Ishikawa (cell line): Measurements from ENCODE around the gene TGFB3.

Source experiments
- CEBPB ChIP-seq: IDR thresholded peaks from 2 replicates; pipeline ENCODE4 v1.6.1; 2012
- CREB1 ChIP-seq: IDR thresholded peaks from 2 replicates; pipeline ENCODE4 v1.6.1; 2012; ENCODE audit warnings: low read depth
- EGR1 ChIP-seq: IDR thresholded peaks from 2 replicates; pipeline ENCODE4 v1.6.1; 2012
- EP300 ChIP-seq: IDR thresholded peaks from 2 replicates; pipeline ENCODE4 v1.6.1; 2012; ENCODE audit warnings: borderline replicate concordance
- FOXM1 ChIP-seq: IDR thresholded peaks from 2 replicates; pipeline ENCODE4 v1.6.1; 2012; ENCODE audit warnings: low read depth, borderline replicate concordance
- MAX ChIP-seq: IDR thresholded peaks from 2 replicates; pipeline ENCODE4 v1.6.1; 2012
- NFIC ChIP-seq: IDR thresholded peaks from 2 replicates; pipeline ENCODE4 v1.6.1; 2012
- RAD21 ChIP-seq: IDR thresholded peaks from 2 replicates; pipeline ENCODE4 v1.6.1; 2012; ENCODE audit warnings: low read depth
- REST ChIP-seq: IDR thresholded peaks from 2 replicates; pipeline ENCODE4 v1.6.1; 2012; ENCODE audit warnings: low read depth, mild to moderate bottlenecking
- TAF1 ChIP-seq: IDR thresholded peaks from 2 replicates; pipeline ENCODE4 v1.6.1; 2012; ENCODE audit warnings: low read depth, mild to moderate bottlenecking
- TCF12 ChIP-seq: IDR thresholded peaks from 2 replicates; pipeline ENCODE4 v1.6.1; 2012; ENCODE audit warnings: low read depth
- TEAD4 ChIP-seq: IDR thresholded peaks from 2 replicates; pipeline ENCODE4 v1.6.1; 2012
- USF1 ChIP-seq: IDR thresholded peaks from 2 replicates; pipeline ENCODE4 v1.6.1; 2012
- YY1 ChIP-seq: IDR thresholded peaks from 2 replicates; pipeline ENCODE4 v1.6.1; 2012; ENCODE audit warnings: low read depth
- ZBTB7A ChIP-seq: IDR thresholded peaks from 2 replicates; pipeline ENCODE4 v1.6.1; 2012; ENCODE audit warnings: low read depth

TGFB3 gene

GRCh38 chr14:75972801-75973421, 8.9 kb downstream of the TGFB3 start:
- TF ChIP-seq TCF12 (no peak), RAD21 (no peak), NFIC (no peak), EP300 (no peak), CEBPB (no peak), TAF1 (no peak), REST (no peak), CREB1 (no peak), YY1 (no peak)

- TF ChIP-seq CEBPB = no peak
- TF ChIP-seq RAD21 = no peak
- no peak for TF ChIP-seq NFIC
- no peak for TF ChIP-seq EGR1
- no peak for TF ChIP-seq YY1
- TF ChIP-seq REST = no peak
- TF ChIP-seq TEAD4 = no peak
- no peak for TF ChIP-seq TAF1
Observed at GRCh38 chr14:75971509-75971908, 10.3 kb downstream of the TGFB3 start.

- TF ChIP-seq FOXM1 (no peak), CREB1 (no peak)
Observed at GRCh38 chr14:75970989-75971388, 10.8 kb downstream of the TGFB3 start.

- no peak for TF ChIP-seq ZBTB7A
Observed at GRCh38 chr14:75969891-75970290, 11.9 kb downstream of the TGFB3 start.

- TF ChIP-seq YY1 = no peak
- no peak for TF ChIP-seq FOXM1
- no peak for TF ChIP-seq CEBPB
- TF ChIP-seq TEAD4 = no peak
- TF ChIP-seq TCF12 = no peak
- TF ChIP-seq TAF1 = no peak
- TF ChIP-seq EP300 = no peak
- no peak for TF ChIP-seq USF1
- no peak for TF ChIP-seq NFIC
- no peak for TF ChIP-seq ZBTB7A
- TF ChIP-seq REST = no peak
- TF ChIP-seq RAD21 = no peak
- no peak for TF ChIP-seq CREB1
- no peak for TF ChIP-seq EGR1
Observed at GRCh38 chr14:75969126-75969525, 12.7 kb downstream of the TGFB3 start.

GRCh38 chr14:75968456-75968855, 13.3 kb downstream of the TGFB3 start:
- TF ChIP-seq TCF12 = no peak
- TF ChIP-seq NFIC = no peak
- no peak for TF ChIP-seq TEAD4
- no peak for TF ChIP-seq ZBTB7A
- no peak for TF ChIP-seq CEBPB
- TF ChIP-seq EGR1 = no peak
- no peak for TF ChIP-seq YY1
- TF ChIP-seq USF1 = no peak
- TF ChIP-seq EP300 = no peak
- no peak for TF ChIP-seq REST
- TF ChIP-seq FOXM1 = no peak
- no peak for TF ChIP-seq TAF1
- no peak for TF ChIP-seq MAX
- no peak for TF ChIP-seq CREB1
- TF ChIP-seq RAD21 = no peak
